Stimulated activated CD4-positive, alpha-beta T cell treated with anti-CD3 and anti-CD28 coated beads, Interleukin-12 subunit alpha, Interleukin-12 subunit beta, amount 100 ng/mL, for 48 hours (primary cell): ENCODE measurements around the gene KPTN.

Experiments
- DNase-seq, 3 donors: peaks; one replicate each; pipeline ENCODE4 v3.0.0-alpha.2; 2020; ENCODE audit warnings: low read depth in 2 of 3, low spot score in 1 of 3

KPTN gene

DNA sequence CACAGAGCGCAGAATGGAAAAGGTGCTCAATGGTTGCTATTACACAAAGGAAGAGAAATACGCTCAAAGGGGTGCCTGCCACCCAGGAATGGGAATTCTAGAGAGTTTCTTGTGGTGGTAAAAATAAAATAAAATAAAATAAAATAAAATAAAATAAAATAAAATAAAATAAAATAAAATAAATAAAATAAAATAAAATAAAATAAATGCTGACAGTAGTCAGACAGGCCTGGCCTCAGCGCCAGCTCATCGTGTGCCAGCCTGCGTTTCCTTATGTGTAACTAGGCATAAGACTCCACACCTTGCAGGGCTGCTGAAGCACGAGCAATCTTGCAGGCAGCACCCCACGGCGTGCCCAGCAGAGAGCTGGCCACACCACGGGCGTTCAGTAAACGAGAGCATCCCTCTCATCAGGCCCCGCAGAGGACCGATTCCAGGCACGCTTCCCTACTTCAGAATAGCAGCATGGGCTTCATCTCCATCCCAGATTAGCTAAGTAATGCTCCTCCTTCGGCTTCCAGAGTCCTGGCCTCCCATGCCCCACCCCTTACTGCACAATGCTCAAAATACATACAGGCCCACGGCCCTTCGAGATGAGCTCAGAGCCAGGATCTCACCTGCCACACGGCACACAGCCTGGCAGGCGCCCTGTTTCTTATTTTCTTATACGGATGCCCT lies 25.3 kb upstream of the KPTN start:
- DNase-seq: no peak

DNA sequence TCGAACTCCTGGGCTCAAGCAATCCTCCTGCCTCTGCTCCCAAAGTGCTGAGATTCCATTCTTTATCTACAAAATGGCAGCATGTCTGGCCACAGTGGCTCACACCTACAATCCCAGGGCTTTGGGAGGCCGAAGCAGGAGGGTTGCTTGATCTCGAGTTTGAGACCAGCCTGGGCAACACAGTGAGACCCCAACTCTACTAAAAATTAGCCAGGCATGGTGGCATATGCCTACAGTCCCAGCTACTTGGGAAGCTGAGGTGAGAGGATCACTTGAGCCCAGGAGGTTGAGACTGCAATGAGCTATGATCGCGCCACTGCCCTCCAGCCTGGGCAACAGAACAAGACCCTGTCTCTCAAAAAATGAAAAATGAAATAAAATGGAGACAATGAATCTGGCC lies 24.7 kb upstream of the KPTN start:
- no peak for DNase-seq

DNA sequence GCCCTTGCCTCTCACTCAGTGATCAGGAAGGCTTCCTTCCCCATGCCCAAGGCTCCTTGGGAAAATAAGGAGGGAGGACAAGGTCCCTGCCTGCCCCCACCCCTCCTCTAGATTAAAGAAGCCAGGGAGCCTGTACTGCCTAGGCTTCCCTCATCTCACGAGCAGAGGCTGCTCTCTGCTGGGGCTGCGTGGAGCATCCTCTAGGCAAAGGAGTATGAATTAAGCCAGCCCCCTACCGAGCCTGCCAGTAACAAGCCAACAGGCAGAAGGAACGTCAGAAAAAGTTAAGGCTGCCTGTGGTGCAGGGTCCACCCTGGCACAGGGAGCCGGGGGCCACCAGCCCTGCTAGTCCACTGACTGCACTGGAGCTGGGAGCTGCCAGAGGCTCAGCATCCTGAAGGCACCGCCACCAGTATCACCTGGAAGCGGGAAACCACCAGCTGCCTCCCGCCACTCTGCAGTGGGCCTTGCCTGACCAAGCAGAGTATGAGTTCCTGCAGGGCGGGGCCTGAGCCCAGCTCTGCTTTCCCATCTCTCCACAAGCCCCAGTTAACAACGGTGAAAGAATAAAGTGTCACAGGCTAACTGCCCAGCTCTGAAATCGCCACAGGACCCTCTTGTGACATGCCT lies 24.0 kb upstream of the KPTN start:
- no peak for DNase-seq

DNA sequence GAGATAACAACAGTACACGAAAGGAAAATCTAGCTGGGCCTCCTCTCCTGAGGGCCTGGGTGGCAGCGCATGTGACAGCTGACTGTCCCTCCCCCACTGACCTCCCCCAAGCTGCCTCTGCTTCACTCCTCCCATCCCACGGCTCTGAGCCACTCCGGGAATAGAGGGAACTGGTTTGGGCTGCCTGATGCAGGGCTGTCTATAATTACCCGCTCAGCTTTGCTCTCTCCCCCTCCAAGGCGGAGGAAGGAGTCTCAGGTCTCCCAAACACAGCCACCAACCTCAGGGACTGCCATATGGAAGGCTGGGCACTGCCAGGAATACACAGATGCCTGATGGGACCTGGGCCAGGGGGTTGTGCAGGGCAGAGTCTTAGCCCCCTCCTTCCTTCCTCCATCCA lies 23.0 kb upstream of the KPTN start:
- no peak for DNase-seq

DNA sequence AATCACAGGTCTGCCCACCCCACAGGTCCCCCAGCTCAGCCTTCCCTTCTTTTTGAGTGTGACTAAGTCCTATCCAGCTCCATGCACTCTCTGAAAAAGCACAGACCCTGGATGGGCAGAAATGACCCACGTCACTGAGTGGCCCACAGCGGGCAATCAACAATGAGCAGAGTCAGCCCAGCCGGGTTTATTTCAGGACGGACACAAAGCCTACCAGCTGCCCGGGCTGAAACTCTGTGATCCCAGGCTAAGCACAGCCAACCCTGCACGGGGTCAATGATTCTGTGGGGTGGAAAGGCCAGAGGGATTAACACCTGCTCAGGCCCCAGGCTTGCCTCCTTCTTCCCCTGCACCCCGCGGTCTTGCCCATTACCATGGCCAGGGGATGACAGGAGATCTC lies 22.4 kb upstream of the KPTN start:
- DNase-seq: no peak

DNA sequence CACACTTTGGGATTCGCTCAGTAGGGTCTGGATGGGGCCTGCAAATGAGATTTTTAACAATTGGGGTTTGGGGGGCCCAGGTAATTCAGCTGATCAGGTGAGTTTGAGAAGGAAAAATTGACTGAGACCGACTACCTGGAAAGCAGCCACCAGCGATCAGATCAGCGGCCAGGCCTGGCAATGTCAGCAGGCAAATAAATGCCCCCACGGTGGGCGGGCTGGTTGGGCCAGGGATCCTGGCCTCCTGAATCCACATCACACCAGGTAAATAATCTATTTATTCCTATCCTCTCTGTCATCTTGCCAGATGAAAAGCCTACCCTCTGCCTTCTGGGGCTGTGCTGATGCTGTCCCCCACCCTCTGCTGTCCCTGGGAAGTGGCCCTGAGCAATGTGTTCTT lies 21.5 kb upstream of the KPTN start:
- no peak for DNase-seq

DNA sequence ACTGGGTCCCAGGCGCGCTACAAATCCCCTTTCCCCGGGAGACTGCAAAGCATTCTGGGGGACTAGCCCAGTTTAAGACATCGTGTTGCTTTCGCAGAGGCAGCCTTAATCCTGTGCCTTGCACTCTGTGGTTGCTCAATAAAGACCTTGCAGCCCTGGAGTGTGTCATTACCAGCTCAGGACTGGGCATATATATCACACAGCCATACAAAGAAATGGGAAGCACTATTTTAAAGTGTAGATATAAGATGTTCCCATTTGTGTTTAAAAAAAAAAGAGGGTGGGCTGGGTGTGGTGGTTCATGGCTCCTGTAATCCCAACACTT lies 19.8 kb upstream of the KPTN start:
- DNase-seq: no peak

DNA sequence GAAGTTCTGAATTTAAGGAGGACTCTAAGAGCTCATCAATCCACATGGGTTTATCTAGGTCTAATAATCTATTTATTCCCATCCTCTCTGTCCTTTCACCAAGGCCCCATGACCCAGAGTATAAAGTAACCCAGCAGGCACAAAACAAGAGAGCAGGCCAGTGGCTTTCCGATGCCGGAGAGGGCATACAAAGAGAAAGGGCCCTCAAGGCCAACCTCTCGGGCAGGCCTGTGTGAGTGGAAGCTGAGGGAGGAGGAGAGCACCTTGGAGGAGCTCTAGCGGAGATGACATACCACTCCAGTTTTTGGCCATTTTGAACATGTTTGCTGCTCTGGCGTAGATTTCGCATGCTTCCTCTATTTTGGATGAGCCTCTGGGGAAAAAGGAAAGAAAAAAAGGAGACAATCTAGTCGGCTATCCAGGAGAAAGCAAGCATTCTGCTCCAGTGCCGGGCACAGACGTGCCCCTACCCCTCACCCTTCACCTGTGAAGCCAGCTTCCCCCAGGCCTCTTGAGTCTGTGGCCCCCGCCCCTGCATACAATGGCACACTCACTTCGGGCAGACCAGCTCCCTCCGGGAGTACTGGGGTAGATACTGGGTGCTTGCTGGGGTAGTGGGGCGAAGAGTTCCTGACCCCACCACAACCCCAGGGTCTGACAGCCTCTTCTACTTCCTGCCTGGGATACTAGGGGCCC lies 19.3 kb upstream of the KPTN start:
- no peak for DNase-seq

DNA sequence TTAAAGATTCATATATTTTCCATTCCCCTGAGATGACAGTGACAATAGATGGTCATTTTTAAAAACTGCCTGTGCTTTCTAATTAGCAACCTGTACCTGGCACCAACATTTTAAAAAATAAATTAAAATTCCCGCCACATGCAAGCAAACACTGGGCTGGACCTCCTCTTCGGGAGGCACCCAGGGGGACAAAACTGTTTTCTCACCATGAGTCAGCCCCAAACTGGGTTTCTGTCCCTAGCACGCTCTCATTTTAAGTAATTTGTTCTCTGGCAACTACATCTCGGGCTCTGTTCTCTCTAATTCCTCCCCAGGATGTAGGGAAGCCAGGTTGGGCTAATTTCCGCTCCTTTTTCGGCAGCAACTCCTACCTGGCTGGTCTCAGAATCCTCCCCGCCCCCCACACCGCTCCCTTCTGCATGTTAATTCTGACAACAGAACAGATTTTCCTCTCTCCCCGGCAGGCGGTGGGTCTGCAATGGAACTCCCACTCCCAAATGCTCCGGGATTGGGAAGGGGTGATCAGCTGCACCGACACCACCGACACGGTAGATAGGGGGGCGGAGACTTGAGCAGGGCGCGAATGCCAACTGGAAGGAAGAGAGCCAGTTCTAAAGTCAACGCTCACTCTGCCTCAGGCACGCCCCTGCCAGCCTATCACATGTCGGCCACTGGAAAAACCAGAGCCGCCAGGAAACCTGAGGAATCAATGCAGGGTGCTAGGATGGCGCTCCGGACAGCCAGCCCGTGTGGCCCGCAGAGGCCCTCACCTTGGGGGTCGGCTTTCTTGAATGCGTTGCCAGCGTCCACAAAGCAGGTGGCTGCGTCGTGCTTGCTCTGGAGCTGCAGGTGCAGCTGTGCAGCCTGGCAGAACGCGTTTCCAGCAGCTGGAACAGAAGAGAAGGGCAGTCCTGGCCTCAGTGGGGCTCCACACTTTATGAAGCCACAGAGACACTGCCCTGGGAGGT lies 16.1 kb upstream of the KPTN start:
- DNase-seq: no peak

DNA sequence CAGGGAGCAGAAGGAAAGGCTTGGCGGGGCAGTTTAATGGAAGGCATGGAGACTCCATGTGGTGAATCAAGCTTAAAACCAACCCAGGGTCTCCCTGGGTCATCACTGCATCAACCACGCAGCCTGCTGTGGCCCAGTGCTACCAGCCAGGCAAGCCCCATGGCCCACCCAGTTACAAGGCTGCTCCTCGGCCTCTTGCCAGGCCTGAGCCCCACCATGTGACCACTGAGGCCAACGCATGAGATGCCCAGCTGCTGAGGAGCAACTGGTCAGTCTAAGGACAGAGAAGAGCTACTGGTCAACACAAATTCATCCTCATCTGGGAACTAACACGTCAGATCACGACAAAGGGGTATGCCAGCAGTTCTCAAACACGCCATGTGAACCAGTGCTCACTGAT lies 15.4 kb upstream of the KPTN start:
- DNase-seq: no peak

DNA sequence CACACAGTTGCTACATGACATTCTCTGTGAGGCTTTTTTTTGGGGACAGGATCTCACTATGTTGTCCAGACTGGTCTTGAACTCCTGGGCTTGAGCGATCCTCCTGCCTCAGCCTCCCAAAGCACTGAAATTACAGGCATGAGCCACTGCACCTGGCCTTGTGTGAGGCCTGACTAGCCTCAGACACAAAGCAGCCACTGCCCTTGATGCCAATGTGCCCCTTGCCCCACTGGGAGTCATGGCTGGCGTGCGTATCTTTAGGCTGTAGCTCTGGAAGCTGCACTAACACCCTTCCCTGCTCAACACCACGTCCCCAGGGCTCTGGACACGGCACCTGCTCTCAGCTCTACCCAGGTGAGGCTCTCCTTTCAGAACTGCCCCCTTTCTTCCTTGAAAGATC lies 14.5 kb upstream of the KPTN start:
- DNase-seq: no peak

DNA sequence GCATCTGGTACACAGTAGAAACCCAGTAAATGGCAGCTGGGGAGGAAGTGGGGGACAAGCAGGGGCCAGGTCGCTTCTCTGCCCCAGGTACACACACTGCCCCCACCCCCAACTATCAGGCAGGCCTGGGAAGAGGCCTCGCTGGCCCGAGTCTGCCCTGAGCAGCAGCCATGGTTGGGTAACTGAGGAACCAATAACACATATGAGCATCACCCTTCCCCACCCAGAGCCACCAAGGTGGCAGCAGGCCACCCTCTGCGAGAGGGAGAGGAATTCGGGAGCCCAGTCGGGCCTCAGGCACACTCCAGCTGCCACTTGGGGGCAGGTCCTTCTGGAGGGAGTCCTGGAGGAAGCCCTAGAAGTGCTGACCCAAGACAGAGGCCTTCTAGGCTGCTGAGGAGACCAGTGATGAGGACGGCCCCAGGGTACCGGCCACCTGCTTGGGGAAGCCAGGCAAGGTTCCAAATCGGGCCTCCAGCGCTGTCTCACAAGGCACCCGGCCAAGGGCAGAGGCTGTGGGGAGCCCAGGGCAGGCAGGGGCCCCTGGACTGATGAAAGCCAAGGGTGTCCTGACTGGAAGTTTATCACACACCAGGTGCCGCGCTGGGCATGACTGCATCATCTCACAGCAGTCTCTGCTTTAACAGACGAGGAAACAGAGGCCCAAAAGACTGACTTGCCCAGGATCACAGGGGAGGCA lies 14.0 kb upstream of the KPTN start:
- no peak for DNase-seq

DNA sequence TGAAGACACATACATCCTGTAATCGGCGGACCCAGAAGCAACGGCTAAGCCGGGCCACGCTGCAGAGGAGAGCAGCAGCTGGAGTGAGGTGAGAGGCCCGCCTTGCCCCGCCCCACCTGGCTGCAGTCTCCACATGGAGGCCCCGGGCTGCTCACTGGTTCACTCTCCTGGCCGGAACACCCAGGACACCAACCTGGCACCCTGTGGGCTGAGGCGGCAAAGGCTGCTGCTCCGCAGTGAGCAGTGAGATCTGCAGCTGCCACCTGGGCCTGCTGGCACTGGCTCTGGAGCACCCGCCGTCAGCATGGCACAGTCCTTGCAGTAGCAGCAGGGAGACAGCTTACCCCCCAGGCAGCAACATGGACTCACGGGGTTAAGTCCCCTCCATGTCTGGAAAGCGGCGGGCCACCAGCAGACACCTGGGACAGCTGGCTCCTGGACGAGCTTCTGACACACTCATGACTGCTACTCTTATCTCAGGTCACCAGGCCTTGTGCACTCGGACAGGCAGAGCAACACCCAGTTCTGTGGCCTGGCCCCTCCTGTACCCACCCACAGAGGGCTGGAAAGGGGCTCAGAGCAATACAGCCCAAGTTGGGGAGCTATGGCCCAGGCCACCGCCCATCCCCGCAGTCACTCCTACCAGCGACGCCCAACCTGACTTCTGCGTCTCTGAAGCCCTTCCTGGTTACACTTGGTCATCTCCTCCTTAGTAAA lies 13.2 kb upstream of the KPTN start:
- no peak for DNase-seq

DNA sequence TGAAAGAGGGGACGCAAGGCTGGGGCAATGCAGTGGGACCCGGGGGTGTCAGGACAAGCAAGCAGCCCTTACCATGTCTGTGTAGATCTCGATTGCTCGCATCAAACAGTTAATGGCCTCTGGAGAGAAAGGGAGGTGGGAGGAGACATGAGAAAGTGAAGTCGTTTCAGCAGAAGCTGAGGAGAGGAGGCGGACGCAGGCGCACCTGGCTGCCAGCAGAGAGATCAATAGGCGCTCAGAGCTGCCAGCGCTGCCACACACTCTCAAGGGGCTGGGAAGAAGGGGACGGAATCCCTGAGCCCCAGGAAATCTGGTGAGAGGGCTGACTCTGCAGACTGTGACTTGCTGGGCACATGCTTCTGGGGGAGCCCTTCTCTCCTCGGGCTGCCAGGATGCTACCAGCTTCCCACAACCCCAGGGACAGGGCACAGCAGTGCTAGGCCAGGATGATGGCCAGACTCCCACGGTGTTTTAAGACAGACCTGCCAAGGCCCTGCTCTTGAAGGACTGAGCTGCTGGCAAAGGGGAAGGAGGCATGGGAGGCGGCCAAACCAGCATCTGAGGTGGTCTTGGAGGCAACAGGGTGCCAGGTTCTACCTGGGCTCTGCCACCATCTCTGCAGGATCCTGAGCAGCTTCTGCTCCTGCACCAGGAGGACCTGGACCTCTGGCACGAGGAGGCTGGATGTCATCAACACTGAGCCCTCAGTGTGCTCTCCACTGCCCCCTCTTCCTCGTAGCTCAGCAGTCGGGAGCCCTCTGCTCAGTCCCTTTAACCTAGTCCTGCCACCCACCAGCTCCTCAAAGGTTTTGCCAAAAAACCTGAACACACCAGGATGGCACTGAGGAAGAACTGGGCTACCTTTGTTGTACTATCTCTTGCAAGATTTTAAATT lies 11.7 kb upstream of the KPTN start:
- DNase-seq: no peak

DNA sequence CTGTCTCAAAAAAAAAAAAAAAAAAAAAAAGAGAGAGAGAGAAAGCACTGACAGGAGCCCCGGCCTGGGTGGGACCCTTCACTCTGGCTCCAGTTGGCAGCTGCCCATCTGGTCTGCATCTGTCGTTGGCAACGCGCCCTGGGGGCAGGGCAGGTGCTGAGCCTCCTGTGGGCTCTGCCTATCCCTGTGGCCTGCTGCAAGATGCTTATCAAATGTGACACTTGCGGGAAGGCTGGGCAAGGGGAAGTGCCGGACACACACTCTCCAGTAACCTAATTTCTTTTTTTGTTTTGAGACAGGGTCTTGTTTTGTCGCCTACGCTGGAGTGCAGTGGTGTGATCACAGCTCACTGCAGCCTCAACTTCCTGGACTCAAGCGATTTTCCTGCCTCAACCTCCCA lies 10.7 kb upstream of the KPTN start:
- no peak for DNase-seq

DNA sequence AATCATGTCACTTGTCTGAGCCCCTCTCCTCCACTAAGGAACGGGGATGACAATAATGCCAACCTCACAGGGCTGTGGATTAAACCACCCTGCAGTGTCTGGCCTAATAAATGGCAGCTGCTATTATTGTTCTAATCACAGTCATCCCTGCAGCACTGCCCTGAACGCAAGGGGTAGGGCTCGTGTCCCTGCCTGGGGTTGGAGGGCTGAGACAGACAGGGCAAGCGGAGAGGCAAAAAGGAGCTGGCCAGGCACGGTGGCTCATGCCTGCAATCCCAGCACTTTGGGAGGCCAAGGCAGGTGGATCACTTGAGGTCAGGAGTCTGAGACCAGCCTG lies 10.2 kb upstream of the KPTN start:
- DNase-seq: no peak

DNA sequence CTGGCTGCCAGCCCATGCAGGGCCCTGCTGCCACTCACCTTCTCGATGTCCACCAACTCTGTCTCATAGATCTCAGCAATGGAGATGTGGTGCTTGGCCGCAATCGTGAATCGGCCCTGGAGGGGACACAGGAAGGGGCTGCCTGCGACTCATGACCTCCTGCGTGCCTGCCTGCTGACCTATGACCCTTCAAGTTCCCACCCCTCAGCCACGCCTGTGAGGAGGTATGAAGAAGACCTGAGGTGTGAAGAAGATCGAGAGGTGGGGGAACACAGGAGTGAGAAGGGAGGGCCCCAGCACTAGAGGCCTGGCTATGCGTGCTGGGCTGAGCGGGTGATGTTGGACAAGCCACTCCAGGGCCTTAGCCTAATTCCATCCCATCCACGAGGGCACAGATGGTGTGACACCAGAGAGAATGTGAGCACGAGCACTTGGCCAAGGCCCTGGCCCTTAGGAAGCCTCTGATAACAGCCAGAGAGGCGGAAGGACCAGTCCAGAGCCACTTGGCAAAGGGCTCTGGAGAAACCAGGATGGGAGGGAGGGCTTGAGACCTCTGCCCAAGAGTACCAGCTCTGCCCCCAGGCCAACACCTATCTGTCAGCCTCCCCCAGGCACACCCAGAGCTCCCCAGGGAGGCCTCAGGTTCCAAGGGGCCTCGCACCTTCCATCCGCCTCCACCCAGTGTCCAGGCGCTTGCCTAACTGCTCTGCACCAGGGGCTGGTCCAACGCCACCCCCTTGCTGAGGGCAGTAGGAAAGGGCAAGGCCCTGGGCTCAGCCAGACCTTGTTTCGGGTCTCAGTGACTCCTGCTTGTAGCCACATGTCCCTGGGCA lies 9.6 kb upstream of the KPTN start:
- DNase-seq: no peak

DNA sequence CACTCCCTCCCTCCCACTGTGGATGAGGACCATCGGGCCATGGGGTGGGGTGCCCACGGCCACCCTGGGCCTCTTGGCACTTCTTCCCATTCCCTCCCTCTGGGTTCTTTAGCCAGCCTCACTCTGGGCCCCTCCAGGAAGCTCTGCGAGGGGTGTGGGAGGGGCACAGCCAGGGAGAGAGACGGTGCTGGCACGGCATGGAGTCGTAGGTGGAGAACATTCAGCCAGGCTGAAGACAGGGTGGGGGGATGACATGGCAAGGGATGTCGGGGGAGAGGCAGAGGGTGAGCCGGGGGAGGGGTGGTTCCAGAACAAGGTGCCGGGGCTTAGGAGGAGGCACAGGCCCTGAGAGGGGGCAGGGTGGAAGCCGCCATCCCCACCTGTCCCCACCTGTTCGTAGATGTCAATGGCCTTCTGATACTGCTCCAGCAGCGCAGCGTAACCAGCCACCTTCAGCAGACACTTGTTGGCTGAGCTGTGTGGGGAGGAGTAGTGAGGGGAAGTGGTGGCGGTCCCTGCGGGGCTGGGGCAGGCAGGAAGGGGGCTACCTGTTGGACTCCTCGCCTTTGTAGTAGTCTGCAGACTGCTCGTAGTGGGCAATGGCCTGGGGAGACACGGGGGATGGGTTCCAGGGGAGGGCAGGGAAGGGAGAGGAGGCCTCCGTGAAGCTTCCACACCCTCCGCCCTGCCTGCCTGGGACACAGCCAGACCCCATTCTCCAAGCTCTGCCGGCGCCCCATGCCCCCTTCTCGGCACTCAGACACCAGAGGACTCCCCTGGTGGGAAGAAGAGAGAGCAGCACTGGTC lies 8.8 kb upstream of the KPTN start:
- no peak for DNase-seq
